ES-I3 (cell line): Measurements from ENCODE around the gene CD59.

Experiments
- H3K36me3 ChIP-seq: 2 replicates; pipeline ENCODE4 v1.6.1; 2013; ENCODE audit warnings: mild to moderate bottlenecking, low read length, control low read depth, moderate library complexity; ENCODE audit not compliant: insufficient read depth
- H3K4me1 ChIP-seq: 2 replicates; pipeline ENCODE4 v1.6.1; 2013; ENCODE audit warnings: mild to moderate bottlenecking, control low read depth, low read length; ENCODE audit not compliant: insufficient read depth
- H3K9ac ChIP-seq: 2 replicates; pipeline ENCODE4 v1.6.1; 2013; ENCODE audit warnings: low read depth, mild to moderate bottlenecking, low read length, moderate library complexity
- H3K9me3 ChIP-seq: 2 replicates; pipeline ENCODE4 v1.6.1; 2013; ENCODE audit warnings: mild to moderate bottlenecking, low read length, moderate library complexity; ENCODE audit not compliant: control insufficient read depth, insufficient read depth

CD59 gene

DNA sequence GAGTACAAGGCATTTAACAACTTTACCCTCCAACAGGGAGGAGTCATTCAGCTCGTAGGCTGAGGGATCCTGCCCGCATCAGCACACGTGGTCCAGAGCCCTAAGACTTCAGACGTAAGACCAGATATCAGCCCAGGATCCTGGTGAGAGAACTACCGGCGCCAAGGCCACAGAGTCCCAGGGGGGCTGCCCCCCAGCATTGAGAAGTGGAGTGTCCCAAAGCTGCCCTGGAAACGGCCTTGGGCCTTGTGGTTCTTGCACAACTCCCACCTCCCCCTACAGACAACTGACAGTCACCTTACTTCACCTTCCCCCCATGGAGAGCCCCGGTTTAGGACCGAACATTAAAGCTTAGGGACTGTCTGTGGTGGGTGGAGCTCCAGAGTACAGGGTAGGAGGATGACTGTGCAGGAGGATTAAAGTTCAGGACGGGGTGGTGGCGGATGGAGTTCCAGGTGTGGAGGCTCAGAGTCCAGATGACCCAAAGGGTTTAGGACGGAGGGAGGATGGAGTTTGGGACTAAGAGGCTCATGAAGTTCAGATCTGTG is 36.6 kb downstream of the CD59 start:
- Histone ChIP-seq H3K36me3 (no peaks in the 10 kb centered on the region), H3K9ac (peak overlapping the region; percentile 44), H3K4me1 (peaks cover 17% of the 10 kb centered on the region), H3K9me3 (no peaks in the 10 kb centered on the region)

DNA sequence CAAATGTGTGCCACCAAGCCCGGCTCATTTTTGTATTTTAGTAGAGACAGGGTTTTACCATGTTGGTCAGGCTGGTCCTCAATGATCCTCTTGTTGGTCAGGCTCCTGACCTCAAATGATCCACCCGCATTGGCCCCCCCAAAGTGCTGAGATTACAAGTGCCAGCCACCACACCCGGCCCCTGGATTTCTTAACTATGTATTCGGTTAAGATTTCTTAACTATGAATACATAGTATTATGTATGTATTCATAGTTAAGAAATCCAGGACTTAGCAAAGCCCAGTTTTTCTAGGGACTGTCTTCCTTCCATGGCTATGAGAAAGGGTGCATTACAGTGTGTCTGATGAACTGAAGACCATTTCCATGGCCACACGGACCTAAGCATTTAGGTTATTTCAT is 37.3 kb downstream of the CD59 start:
- Histone ChIP-seq H3K9me3 (no peaks in the 10 kb centered on the region), H3K36me3 (no peaks in the 10 kb centered on the region), H3K9ac (no peak overlapping the region), H3K4me1 (peaks cover 17% of the 10 kb centered on the region)

DNA sequence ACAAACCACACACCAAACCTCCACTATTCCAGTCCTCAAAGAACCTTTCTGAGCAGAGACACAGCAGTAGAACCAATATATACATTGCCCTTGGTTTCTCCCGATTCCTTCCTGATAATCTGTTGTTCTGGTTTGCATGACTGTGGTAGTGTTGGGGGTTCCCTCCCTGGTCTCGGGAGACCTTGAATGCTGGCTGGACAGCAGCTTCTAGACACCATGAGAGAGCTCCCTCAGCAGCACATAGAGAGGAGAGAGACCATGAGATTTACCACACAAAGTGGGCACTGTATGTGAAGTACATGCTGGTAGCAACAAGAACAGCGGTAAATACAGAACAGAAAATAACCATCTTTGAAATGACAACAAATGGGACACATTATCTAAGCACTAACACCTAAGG is 38.2 kb downstream of the CD59 start:
- no peaks in the 10 kb centered on the region for H3K36me3 ChIP-seq
- H3K4me1 ChIP-seq, result peaks cover 17% of the 10 kb centered on the region
- no peaks in the 10 kb centered on the region for H3K9me3 ChIP-seq
- no peak overlapping the region for H3K9ac ChIP-seq

DNA sequence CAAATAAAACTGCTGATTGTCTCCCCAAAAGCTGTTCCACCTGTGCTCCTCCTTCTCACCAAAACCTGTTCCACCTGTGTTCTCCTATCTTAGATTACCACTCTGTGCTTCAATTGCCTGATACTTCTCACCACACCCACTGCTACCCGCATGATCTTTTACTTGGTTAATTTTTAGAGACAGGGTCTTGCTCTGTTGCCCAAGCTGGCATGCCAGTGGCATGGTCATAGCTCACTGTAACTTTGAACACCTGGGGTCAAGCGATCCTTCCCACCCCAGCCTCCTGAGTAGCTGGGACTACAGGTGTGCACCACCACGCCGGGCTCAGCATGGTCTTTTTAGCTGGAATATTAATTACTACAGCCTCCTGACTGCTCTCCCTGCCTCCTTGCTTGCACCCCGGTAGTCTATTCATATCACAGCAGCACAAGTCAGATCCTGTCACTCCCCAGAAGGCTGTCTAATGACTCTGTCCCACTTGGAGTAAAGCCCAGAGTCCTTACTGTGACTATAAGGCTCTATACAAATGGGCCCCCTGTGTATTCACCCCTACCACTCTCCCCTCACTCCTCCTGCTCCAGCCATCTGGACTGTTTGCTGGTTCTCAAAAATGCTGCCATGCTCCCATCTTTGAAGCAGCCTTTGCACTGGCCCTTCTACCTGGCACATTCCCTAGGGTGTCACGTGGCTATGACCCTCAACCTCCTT is 39.1 kb downstream of the CD59 start:
- H3K4me1 ChIP-seq, result peaks cover 21% of the 10 kb centered on the region
- no peak overlapping the region for H3K9ac ChIP-seq
- no peaks in the 10 kb centered on the region for H3K9me3 ChIP-seq
- H3K36me3 ChIP-seq, result no peaks in the 10 kb centered on the region

DNA sequence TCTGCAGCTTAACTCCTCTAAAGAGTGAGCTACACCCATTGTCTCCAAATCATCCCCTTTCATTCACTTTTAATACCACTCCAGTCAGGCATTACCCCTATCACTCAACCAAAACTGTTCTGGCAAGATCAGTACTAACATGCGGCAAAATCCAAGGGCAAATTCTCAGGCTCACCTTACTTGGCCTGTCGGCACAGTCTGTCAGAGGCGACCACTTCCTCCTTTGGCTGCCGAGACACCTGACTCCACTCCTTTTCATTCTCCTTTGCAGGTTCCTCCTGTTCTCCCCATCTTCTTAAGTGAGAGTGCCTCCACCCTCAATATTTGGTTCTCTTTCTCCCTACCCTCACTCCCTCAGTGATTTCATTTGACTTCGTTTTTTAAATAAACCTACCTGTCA is 39.8 kb downstream of the CD59 start:
- no peaks in the 10 kb centered on the region for H3K36me3 ChIP-seq
- H3K9ac ChIP-seq, result no peak overlapping the region
- peaks cover 24% of the 10 kb centered on the region for H3K4me1 ChIP-seq
- H3K9me3 ChIP-seq, result no peaks in the 10 kb centered on the region

DNA sequence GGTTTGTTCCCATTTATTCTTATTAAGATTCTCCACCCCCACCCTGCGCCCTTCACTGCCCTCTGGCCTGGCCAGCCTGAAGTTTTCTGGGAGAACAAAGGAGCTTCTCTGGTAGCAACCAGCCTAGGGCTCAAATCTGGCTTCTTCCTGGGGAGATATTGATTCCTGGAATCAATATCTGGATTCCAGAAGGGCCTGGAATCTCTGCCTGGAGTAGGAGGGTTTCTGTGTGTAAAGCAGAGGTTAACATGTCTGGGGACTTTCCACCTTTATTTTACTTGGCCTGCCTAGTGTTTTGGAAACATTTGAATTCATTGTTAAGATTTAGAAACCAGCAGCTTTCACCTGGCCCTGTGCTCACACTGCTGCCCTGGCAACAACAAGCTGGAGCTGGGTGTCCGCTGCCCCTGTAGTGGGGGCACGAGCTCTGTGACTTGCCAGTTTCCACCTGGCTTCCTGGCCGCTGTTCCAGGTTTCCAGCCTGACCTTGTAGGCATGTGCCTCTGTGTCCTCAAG is 41.1 kb downstream of the CD59 start:
- Histone ChIP-seq H3K4me1 (peaks cover 30% of the 10 kb centered on the region), H3K9ac (no peak overlapping the region)

DNA sequence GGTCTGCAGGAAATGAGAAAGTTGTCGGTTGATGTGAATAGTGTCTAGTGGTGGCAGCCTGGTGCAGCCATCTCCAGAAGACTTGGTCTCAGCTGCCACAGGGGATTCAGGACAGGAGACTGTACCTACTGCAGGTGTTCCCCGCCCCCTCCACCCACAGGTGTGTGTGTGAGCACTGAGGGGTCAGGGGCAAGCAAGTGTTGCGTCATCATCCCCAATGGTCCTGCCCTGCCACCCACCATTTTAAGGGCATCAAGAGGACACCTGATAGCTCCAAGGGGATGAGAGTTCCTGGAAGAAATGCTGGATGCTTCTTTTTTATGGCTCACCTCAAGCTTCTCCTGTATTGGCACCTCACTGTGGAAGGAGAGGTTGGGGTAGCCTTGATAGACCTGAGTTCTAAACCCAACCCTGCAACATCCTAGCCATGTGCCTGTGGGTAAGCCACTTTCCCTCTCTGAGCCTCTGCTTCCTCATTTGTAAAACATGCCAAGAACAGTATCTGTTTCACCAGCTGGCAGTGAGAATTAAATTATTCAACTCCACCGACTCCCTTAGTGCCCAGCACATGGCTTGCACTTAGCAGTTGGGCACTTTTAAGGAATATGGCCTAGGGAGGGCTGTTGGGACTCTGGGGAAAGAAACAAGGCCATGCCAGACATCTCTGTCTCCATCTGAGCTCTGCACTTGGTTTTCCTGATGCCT is 41.7 kb downstream of the CD59 start:
- Histone ChIP-seq H3K36me3 (no peaks in the 10 kb centered on the region), H3K9ac (no peak overlapping the region), H3K9me3 (no peaks in the 10 kb centered on the region), H3K4me1 (peaks cover 26% of the 10 kb centered on the region)

More for the DNA sequence above, 41.1 kb downstream of the CD59 start:
- no peaks in the 10 kb centered on the region for H3K9me3 ChIP-seq
- H3K36me3 ChIP-seq, result no peaks in the 10 kb centered on the region

DNA sequence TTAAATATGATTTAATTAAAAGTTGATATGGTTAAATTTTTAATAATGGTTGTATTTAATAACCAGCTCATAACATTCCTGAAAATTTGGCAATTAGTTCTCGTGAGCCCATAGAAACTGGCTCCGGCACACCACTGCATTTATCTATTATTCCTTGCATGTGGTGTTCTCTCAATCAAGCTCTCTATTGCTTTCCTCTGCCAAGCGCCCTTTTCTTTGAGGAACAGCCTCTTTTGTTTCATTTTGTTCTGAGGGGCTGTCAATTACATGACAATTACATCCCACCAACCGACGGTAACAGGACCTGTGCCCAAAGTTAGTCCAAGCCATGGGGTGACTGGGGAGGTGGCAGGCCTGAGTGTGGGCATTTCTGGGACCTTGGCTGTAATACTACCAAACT is 43.7 kb downstream of the CD59 start:
- Histone ChIP-seq H3K9ac (no peak overlapping the region), H3K9me3 (no peaks in the 10 kb centered on the region), H3K4me1 (peaks cover 24% of the 10 kb centered on the region), H3K36me3 (no peaks in the 10 kb centered on the region)

DNA sequence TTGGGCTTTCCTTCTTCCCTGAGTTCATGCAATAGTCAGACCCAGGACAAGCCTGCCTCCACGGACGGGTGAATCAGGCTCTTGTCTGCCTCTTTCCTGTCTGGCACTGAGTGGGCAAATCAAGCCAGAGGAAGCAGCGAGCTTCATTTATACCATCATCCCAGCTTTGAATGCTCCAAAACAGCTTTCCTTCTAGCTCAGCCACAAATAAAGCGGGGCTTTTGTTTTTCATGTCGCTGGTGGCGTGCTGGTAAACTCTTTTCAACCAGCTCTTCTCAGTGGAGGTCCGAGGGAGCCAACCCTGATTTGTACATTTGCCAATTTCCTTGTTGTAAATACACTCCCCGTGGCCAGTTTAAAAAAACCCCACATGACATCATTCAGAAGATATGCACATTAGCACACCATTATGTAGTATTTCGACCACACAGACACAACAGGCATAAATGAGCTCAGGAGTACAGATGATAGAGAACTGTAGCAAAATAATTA is 44.2 kb downstream of the CD59 start:
- Histone ChIP-seq H3K9me3 (no peaks in the 10 kb centered on the region), H3K9ac (no peak overlapping the region), H3K4me1 (peaks cover 24% of the 10 kb centered on the region), H3K36me3 (no peaks in the 10 kb centered on the region)

DNA sequence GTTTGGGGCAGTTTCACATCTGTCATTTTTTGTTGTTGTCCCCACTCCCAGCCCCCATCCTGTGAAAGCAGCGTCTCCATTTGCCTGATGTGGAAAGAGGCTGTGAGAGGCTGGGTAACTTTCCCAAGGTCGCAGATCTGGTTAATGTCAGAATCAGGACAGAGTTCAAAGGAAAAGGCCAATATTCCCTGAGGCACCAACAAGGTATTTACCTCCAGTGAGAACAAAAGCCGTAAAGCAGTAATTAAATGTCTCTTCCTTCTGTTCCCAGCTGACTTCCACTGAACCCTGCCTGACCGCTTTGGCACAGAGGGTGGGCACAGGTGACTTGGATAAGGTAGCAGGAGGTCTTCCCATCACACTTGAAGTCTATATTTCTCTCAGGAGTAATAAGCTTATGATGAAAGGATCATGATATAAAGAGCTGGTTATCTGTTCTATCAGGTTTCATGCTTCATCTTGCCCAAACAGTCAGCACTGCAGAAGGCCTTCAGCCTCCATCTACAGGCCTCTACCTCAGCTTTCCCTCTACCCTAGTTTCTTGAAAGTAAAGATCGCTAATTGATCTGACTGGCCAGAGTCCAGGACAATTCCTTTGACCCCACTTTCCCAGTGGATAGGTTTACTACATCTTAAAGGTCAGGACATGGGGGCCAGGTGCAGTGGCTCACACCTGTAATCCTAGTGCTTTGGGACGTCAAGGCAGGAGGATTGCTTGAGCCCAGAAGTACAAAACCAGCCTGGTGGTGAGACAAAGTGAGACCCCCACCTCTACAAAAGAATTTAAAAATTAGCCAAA is 45.0 kb downstream of the CD59 start:
- H3K36me3 ChIP-seq, result no peaks in the 10 kb centered on the region
- no peak overlapping the region for H3K9ac ChIP-seq
- H3K9me3 ChIP-seq, result no peaks in the 10 kb centered on the region
- peaks cover 24% of the 10 kb centered on the region for H3K4me1 ChIP-seq

DNA sequence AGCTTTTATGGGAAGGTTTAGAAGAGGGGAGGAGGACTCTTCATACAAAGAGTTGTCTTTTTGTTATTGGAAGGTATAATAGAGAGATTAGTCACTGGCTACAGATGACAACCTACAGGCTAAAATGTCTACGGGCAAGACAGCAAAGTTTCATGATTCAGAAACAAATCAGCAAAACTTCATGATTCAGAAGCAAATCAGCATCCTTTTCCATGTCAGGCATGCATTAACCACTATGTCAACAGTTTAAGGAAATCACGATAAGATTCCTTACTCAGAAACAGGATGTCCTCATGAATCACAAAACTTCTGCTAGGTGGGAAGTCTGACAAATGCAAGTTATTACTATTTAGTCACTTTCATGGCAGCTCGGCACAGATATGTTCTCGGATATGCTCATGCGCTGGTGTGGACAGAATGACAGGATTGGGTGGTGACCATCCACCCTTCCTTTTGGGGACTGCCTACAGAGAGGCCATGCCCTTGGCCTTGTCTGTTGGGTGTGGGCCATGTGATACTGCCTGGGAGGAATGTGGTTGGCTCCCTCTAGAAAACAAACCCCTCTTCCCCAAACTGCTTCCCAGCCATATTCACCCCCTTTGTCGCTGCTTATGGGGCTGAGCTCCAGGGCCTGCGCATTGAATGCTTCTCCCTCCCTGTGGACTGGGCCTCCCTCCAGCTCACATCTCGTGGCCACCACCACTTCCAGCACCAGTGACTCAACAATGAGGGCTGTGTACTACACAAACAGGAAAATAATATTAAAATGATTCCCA is 45.7 kb downstream of the CD59 start:
- no peaks in the 10 kb centered on the region for H3K36me3 ChIP-seq
- H3K9ac ChIP-seq, result no peak overlapping the region

DNA sequence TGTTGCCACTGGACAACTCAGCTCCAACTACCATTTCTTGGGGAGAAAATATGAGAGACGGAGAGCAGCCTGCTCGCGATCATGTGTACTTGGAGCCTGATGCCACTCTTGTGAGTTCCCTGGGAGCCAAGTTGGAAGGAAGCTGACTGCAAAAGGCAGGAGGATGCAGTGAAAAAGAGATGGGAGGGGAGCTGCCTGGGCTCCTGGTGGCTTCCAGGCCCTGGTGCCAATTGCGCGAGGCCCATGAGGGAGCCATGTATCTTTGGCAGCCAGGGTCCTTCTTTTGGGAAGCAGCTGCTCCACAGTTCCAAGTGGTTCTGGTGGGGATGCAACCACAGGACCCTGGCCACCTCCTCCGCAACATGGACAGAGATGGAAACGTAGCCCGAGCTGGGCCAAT is 46.7 kb downstream of the CD59 start:
- Histone ChIP-seq H3K9ac (no peak overlapping the region), H3K4me1 (peaks cover 24% of the 10 kb centered on the region), H3K9me3 (no peaks in the 10 kb centered on the region), H3K36me3 (no peaks in the 10 kb centered on the region)

More for the DNA sequence above, 45.7 kb downstream of the CD59 start:
- Histone ChIP-seq H3K4me1 (peaks cover 23% of the 10 kb centered on the region), H3K9me3 (no peaks in the 10 kb centered on the region)

DNA sequence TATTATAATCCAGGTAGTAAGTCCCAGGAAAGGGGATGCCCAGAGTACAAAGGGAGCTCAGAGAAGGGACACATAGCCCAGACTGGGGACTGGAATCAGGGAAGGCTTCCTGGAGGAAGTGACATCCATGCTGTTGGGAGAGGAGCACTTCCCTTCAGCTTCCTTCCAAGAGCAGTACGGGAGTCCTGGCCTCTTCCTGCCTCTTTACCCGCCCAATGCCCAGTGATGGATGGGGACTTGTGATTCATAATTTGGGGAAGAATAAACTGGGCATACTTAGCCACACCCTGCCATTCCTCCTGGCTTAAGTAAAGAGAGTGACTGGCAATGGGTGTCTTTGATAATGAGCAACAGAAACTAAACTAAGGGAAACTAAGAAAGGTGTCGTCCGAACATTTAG is 47.1 kb downstream of the CD59 start:
- Histone ChIP-seq H3K36me3 (no peaks in the 10 kb centered on the region), H3K4me1 (peaks cover 28% of the 10 kb centered on the region), H3K9me3 (no peaks in the 10 kb centered on the region), H3K9ac (no peak overlapping the region)
